ENCODE data around the gene TCF7L2. TPM values are rescaled to one million over a fixed set of nuclear protein-coding genes. Genes with fewer than 3 reads are reported as not detected.

Gene TCF7L2
- polyA plus RNA-seq, 1 experiment = 6.3 TPM

GRCh38 chr10:112973805-112974204 lies 23.8 kb downstream of the TCF7L2 start:
- Histone ChIP-seq H3K9me3 (ENCODE audit: control insufficient read depth, insufficient read depth, low read length) (no peaks in the 10 kb centered on the region), H3K27ac (ENCODE audit: low read depth, low read length) (no peak overlapping the region), H3K27me3 (ENCODE audit: control insufficient read depth, insufficient read depth, low read length) (no peaks in the 10 kb centered on the region), H3K4me3 (ENCODE audit: low read depth, low read length) (no peak overlapping the region)
- TF ChIP-seq CTCF (IDR thresholded peaks at IDR 0.05; ENCODE audit: low read depth, low read length) = no peak
- ChIA-PET POLR2A (no interaction called here), CTCF (interaction anchor here (0.5 kb wide), 1 partner anchor 46 kb away, joined by 3 read pairs; no protein-coding TSS in a partner anchor)
- DNase-seq (ENCODE audit: low read depth, low spot score) = no peak

GRCh38 chr10:112977426-112977898 lies 27.4 kb downstream of the TCF7L2 start:
- ChIA-PET CTCF (interaction anchor here (0.6 to 1.5 kb wide), 2 partner anchors 150 to 506 kb away, joined by 3 read pairs; no protein-coding TSS in a partner anchor), POLR2A (no interaction called here)
- Histone ChIP-seq H3K27me3 (ENCODE audit: control insufficient read depth, insufficient read depth, low read length) (no peaks in the 10 kb centered on the region), H3K27ac (ENCODE audit: low read depth, low read length) (no peak overlapping the region), H3K9me3 (ENCODE audit: control insufficient read depth, insufficient read depth, low read length) (no peaks in the 10 kb centered on the region), H3K4me3 (ENCODE audit: low read depth, low read length) (no peak overlapping the region)
- no peak for TF ChIP-seq CTCF (IDR thresholded peaks at IDR 0.05; ENCODE audit: low read depth, low read length)
- DNase-seq (ENCODE audit: low read depth, low spot score) = no peak

GRCh38 chr10:112979927-112980326 lies 29.9 kb downstream of the TCF7L2 start:
- Histone ChIP-seq H3K4me3 (ENCODE audit: low read depth, low read length) (no peak overlapping the region), H3K9me3 (ENCODE audit: control insufficient read depth, insufficient read depth, low read length) (no peaks in the 10 kb centered on the region), H3K27ac (ENCODE audit: low read depth, low read length) (no peak overlapping the region), H3K27me3 (ENCODE audit: control insufficient read depth, insufficient read depth, low read length) (no peaks in the 10 kb centered on the region)
- no peak for TF ChIP-seq CTCF (IDR thresholded peaks at IDR 0.05; ENCODE audit: low read depth, low read length)
- POLR2A ChIA-PET = no interaction called here
- no peak for DNase-seq (ENCODE audit: low read depth, low spot score)
- CTCF ChIA-PET = no interaction called here

- H3K27me3 ChIP-seq (ENCODE audit: control insufficient read depth, insufficient read depth, low read length) = no peaks in the 10 kb centered on the region
- no peaks in the 10 kb centered on the region for H3K9me3 ChIP-seq (ENCODE audit: control insufficient read depth, insufficient read depth, low read length)
- no peak overlapping the region for H3K4me3 ChIP-seq (ENCODE audit: low read depth, low read length)
- TF ChIP-seq CTCF (IDR thresholded peaks at IDR 0.05; ENCODE audit: low read depth, low read length) = no peak
- no peak for DNase-seq (ENCODE audit: low read depth, low spot score)
- ChIA-PET CTCF (no interaction called here), POLR2A (no interaction called here)
- no peak overlapping the region for H3K27ac ChIP-seq (ENCODE audit: low read depth, low read length)
These were observed 30.9 kb downstream of the TCF7L2 start for GRCh38 chr10:112980937-112981336.

DNA sequence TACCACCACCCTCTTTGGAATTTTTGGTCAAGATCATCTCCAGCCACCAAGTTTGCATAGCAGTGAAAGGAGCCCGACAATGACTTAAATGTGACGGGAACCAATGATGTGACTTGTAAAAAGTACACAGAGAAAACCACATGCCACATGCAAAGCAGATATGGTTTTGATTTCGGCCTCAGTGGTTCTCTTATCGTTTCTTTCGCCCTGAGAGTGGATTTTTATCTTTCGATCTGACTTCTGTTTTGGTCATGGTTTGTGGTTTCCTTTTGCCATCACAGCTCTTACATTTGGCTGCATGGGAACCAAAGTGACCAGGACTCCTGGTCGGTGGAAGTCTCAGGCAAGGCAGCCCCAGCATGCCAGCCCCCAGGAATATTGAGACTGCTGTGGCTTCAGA lies 31.5 kb downstream of the TCF7L2 start:
- no peak overlapping the region for H3K4me3 ChIP-seq (ENCODE audit: low read depth, low read length)
- no peak overlapping the region for H3K27ac ChIP-seq (ENCODE audit: low read depth, low read length)
- H3K9me3 ChIP-seq (ENCODE audit: control insufficient read depth, insufficient read depth, low read length) = no peaks in the 10 kb centered on the region
- ChIA-PET POLR2A (no interaction called here), CTCF (no interaction called here)
- TF ChIP-seq CTCF (IDR thresholded peaks at IDR 0.05; ENCODE audit: low read depth, low read length) = no peak
- H3K27me3 ChIP-seq (ENCODE audit: control insufficient read depth, insufficient read depth, low read length) = no peaks in the 10 kb centered on the region
- DNase-seq (ENCODE audit: low read depth, low spot score) = no peak
